Activated CD4-positive, alpha-beta memory T cell treated with anti-CD3 and anti-CD28 coated beads for 36 hours (primary cell): ENCODE data around the gene BRD3. TPM values are rescaled to one million over a fixed set of nuclear protein-coding genes. Genes with fewer than 3 reads are reported as not detected.

Experiments
- CTCF ChIA-PET: fragments of 350-600 bp; sonication (Branson Sonifier 250); formaldehyde crosslinking; loops from one replicate; lab custom pipeline; 2021; ENCODE audit warnings: antibody characterized with exemption, inconsistent platforms; lab: Charles Lee
- POLR2A ChIA-PET: fragments of 350-600 bp; sonication (Branson Sonifier 250); formaldehyde crosslinking; loops from one replicate; lab custom pipeline; 2021; ENCODE audit warnings: antibody characterized with exemption; lab: Charles Lee
- DNase-seq: peaks from one replicate; pipeline ENCODE4 v3.0.0-alpha.2; 2020
- H3K27ac Mint-ChIP-seq: one replicate; pipeline ENCODE4 v1.8.0; 2021; ENCODE audit warnings: mixed read lengths
- H3K27me3 Mint-ChIP-seq: one replicate; pipeline ENCODE4 v1.8.0; 2021; ENCODE audit warnings: mixed read lengths
- H3K36me3 Mint-ChIP-seq: one replicate; pipeline ENCODE4 v1.8.0; 2021; ENCODE audit warnings: mixed read lengths
- H3K4me1 Mint-ChIP-seq: one replicate; pipeline ENCODE4 v1.8.0; 2021; ENCODE audit warnings: low read depth, mixed read lengths
- H3K4me3 Mint-ChIP-seq: one replicate; pipeline ENCODE4 v1.8.0; 2021; ENCODE audit warnings: mild to moderate bottlenecking, mixed read lengths
- H3K9me3 Mint-ChIP-seq: one replicate; pipeline ENCODE4 v1.8.0; 2021; ENCODE audit warnings: mixed read lengths
- intact Hi-C: fragments of 100-400 bp; cut with micrococcal nuclease; formaldehyde crosslinking; loops from one replicate; pipeline ENCODE4 v1.15.1; 2023
- total RNA-seq, 2 experiments: library from RNA; stranded (reverse); gene quantifications; one replicate each; pipeline ENCODE4 v1.2.3, GENCODE V29; 2021

BRD3 gene
- total RNA-seq, 2 experiments from 2014 or later = 29.2 to 30.0 TPM

DNA sequence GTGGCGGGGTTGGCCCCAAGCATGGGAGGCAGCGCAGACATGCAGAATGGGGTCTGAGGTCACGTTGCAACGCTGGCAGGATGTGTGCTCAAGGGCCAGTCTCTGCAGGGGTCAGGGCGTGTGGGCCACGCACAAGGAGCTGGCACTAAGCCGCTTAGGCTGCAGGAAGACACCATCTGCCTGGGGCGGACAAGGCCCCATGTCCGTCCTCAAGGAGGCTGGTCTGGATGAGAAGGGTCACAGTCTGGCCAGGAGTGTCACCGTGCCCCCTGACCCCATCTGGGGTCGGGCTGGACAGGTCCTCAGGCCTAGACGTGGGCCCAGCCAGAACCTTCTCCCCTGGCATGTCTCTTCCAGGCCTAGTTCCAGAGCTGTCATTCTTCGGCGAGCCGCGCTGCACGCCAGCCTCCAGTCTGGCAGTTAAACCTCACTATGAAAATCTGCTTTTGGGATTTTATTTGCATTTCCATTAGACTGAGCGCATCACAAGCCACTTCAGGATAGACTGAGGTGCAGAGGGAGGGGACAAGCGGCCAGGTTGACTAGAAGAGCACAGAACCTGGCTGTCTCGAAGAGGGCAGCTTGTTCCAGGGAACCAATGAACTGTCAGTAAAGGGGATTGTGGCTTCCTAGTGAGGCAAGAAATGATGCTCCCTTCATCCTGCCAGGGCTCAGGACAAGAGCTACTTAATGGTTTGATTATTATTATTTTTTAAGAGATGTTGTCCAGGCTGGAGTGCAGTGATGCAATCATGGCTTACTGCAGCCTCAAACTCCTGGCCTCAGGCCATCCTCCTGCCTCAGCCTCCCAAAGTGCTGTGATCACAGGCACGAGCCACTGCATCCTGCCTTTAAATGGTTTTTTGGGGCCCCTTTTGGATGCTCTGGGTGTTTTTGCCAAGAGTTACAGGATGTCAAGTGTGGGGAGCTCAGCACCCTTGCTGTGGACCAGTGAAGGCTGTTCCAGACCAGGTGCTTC lies 38.3 kb downstream of the BRD3 start:
- intact Hi-C loops = no loop called here
- POLR2A ChIA-PET = no interaction called here
- Mint-ChIP-seq H3K36me3 (peaks cover 17% of the 10 kb centered on the region), H3K4me1 (peaks cover 9% of the 10 kb centered on the region), H3K4me3 (no peak overlapping the region), H3K9me3 (no peaks in the 10 kb centered on the region), H3K27ac (no peak overlapping the region), H3K27me3 (no peaks in the 10 kb centered on the region)
- CTCF ChIA-PET = interaction anchor here (1.3 kb wide), 1 partner anchor 36 kb away, joined by 3 read pairs; no protein-coding TSS in a partner anchor
- DNase-seq = no peak

DNA sequence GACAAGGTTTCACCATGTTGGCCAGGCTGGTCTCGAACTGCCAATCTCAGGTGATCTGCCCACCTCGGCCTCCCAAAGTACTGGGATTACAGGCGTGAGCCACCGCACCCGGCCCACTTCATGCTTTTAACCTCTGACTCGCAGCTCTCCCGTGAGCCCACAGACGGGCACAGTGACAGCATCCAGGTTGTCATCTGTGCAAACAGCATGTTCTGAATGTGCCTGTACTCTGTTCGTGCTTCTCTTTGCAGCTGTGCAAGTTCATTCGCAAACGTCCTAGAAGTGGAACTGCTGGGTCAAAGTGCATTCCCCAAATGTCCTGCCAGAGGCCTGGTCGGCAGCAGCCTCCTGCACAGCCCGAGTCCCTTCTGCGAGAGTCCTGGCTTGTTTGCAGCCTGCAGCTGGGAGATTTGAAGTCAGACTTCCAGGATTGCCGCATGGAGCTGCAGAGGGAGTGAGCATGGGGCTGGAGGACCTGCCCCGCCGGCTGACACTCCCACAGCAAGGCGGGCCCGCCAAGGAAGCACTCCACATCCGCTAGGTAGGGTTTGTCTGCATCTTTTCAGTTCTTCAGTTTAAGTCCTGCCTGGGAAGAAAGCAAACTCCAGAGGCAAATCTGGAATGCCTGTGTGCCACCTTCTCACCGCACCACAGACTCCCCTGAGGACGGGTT lies 39.1 kb downstream of the BRD3 start:
- no peaks in the 10 kb centered on the region for H3K27me3 Mint-ChIP-seq
- intact Hi-C loops = no loop called here
- peaks cover 12% of the 10 kb centered on the region for H3K4me1 Mint-ChIP-seq
- DNase-seq = no peak
- peaks cover 17% of the 10 kb centered on the region for H3K36me3 Mint-ChIP-seq
- H3K4me3 Mint-ChIP-seq = no peak overlapping the region
- CTCF ChIA-PET = no interaction called here
- POLR2A ChIA-PET = no interaction called here
- no peak overlapping the region for H3K27ac Mint-ChIP-seq
- H3K9me3 Mint-ChIP-seq = no peaks in the 10 kb centered on the region

DNA sequence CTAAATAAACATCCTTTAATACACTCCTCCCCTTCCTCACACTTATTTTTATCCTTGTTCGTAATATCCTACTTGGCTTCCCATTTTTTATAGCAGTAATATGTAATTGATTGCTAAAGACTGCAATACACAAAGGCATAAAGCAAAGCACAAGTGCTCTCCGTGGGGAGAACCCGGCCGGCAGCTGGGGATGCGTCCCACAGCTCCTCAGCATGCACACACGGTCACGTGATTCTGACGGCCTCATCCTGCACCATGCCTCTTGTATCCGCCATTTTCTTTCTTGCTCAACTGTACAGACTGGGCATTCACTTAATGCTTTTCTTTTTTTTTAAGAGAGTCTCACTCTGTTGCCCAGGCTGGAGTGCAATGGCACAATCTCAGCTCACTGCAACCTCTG lies 39.8 kb downstream of the BRD3 start:
- Mint-ChIP-seq H3K9me3 (no peaks in the 10 kb centered on the region), H3K4me1 (peaks cover 12% of the 10 kb centered on the region), H3K4me3 (no peak overlapping the region), H3K36me3 (peaks cover 14% of the 10 kb centered on the region), H3K27me3 (no peaks in the 10 kb centered on the region), H3K27ac (no peak overlapping the region)
- intact Hi-C loops = no loop called here
- ChIA-PET POLR2A (interaction anchor here (0.9 kb wide), 1 partner anchor 33 kb away, joined by 3 read pairs; no protein-coding TSS in a partner anchor), CTCF (no interaction called here)
- DNase-seq = no peak

DNA sequence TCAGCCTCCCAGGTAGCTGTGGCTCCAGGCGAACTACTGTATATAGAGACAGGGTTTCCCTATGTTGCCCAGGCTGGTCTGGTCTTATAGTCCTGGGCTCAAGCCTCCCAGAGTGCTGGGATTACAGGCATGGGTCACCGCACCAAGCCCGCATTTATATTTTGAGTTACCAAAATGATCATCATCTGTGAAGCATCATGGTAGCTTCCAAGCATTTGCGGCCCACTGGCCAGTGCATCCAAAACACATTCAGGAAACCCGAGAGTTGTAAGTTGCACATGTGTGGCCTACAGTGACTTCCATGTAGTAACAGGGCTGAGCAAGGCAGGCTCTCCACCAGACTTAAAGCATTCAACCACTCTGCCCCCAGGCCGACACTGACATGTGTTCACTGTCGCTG lies 40.3 kb downstream of the BRD3 start:
- Mint-ChIP-seq H3K27me3 (no peaks in the 10 kb centered on the region), H3K4me3 (no peak overlapping the region), H3K4me1 (peaks cover 12% of the 10 kb centered on the region), H3K36me3 (peaks cover 10% of the 10 kb centered on the region), H3K9me3 (no peaks in the 10 kb centered on the region), H3K27ac (no peak overlapping the region)
- ChIA-PET POLR2A (interaction anchor here (0.9 kb wide), 1 partner anchor 34 kb away, joined by 3 read pairs; no protein-coding TSS in a partner anchor), CTCF (no interaction called here)
- no peak for DNase-seq
- intact Hi-C loops = no loop called here

DNA sequence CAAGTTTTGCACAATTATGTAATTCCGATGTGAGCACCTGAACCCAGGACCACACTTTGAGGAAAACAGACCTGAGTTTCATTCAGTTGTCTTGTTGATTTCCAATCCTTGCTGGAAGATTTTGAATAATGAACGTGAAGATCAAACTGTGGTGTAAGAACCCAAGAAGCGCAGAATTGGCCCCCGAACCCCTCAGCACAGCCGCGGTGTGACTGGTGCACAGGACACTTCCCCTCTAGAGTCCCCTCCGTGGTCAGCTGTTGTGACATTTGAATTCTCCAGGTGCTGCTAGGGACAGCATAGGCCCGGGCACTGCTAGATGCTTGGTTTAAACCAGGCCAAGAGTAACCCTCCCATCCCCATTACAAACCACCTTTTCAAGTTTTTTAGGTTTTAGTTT lies 40.8 kb downstream of the BRD3 start:
- intact Hi-C loops = no loop called here
- no peak for DNase-seq
- Mint-ChIP-seq H3K9me3 (no peaks in the 10 kb centered on the region), H3K36me3 (peaks cover 10% of the 10 kb centered on the region), H3K27me3 (no peaks in the 10 kb centered on the region), H3K4me3 (peak overlapping the region; percentile 53), H3K27ac (no peak overlapping the region), H3K4me1 (peaks cover 12% of the 10 kb centered on the region)
- CTCF ChIA-PET = interaction anchor here (1.7 kb wide), 1 partner anchor 39 kb away, joined by 6 read pairs; no protein-coding TSS in a partner anchor
- POLR2A ChIA-PET = interaction anchor here (2.9 kb wide), 1 partner anchor 39 kb away, joined by 13 read pairs; no protein-coding TSS in a partner anchor

DNA sequence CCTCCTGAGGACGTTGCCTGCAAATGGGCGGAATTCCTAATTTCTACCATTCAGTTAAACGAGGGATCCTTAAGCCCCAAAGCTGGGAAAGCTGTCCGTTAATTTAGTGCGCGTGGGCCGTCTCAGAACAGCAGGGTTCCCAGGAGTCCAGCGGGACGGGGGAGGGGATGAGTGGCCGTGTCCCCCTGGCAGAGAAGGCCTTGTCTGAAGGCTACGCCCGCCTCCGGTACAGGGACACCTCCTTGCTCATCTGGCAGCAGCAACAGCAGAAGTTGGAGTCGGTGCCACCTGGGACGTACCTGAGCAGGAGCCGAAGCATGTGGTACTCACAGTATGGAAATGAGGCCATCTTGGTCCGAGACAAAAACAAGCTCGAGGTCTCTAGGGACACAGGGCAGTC lies 41.2 kb downstream of the BRD3 start:
- intact Hi-C loops = no loop called here
- peaks cover 12% of the 10 kb centered on the region for H3K4me1 Mint-ChIP-seq
- CTCF ChIA-PET = interaction anchor here (1.4 to 2.3 kb wide), 3 partner anchors 32 to 244 kb away, joined by 6 to 20 read pairs (median 7); no protein-coding TSS in a partner anchor
- H3K4me3 Mint-ChIP-seq = peak overlapping the region; percentile 76
- H3K27me3 Mint-ChIP-seq = no peaks in the 10 kb centered on the region
- POLR2A ChIA-PET = interaction anchor here (1.6 to 2.9 kb wide), 2 partner anchors 40 to 138 kb away, joined by 3 to 13 read pairs; no protein-coding TSS in a partner anchor
- no peak for DNase-seq
- no peak overlapping the region for H3K27ac Mint-ChIP-seq
- H3K9me3 Mint-ChIP-seq = no peaks in the 10 kb centered on the region
- peaks cover 10% of the 10 kb centered on the region for H3K36me3 Mint-ChIP-seq

DNA sequence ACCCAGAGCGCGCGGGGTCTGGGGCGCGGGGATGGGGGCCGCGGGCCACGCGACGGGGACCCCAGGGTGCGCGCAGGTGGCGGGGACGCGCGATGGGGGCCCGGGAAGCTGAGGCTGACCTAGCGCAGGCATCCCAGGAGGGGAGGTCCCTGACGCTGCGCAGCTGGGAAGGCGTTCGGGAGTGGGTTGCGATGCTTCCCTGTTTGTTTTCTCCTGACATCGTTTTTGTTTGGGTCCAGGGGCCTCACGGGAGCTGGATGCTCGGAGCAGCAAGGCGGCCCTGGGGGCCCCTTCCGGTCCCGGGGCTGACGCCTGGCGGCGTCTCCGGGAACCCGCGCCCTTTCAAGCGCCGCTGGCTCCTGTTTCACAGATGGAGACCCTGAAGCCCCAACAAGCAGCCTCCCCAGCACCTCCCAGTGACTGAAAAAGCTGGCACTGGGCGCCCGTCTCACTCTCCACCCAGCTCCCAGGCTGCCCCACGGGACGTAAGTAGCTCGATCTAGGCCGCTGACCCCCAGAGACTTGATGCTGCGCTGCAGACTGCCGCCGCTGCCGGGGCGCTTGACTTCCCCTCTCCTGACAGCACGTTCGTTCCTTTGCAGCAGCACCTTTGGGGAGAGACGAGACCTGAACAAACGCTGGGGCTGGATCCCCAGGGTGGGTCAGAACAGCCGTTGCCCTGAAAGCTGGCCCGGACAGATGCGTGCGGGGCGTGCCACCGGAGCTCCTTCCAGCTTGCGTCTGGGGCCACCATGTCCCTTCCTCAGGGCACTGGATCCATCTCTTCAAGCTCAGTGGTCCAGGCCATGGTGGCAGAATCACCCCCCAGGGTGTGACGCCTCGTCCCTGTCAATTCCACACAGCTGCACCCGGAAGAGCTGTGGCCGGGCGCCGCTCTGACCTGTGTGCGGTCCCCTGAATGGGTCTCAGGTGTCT lies 42.0 kb downstream of the BRD3 start:
- Mint-ChIP-seq H3K27me3 (no peaks in the 10 kb centered on the region), H3K9me3 (no peaks in the 10 kb centered on the region), H3K36me3 (peaks cover 6% of the 10 kb centered on the region), H3K4me3 (peak overlapping the region; percentile 76), H3K27ac (peak overlapping the region; percentile 33), H3K4me1 (peaks cover 12% of the 10 kb centered on the region)
- ChIA-PET POLR2A (interaction anchor here (0.6 to 2.9 kb wide), 4 partner anchors 40 to 139 kb away, joined by 3 to 13 read pairs (median 4); no protein-coding TSS in a partner anchor), CTCF (interaction anchor here (0.5 to 2.3 kb wide), 7 partner anchors 26 to 773 kb away, joined by 3 to 20 read pairs (median 4); no protein-coding TSS in a partner anchor)
- intact Hi-C loops = loop anchor here (1.0 to 2.0 kb wide), 3 partner anchors 42 to 139 kb away; partner anchors contain the start of genes BRD3, RNU6ATAC and WDR5
- DNase-seq = peak; percentile 65

DNA sequence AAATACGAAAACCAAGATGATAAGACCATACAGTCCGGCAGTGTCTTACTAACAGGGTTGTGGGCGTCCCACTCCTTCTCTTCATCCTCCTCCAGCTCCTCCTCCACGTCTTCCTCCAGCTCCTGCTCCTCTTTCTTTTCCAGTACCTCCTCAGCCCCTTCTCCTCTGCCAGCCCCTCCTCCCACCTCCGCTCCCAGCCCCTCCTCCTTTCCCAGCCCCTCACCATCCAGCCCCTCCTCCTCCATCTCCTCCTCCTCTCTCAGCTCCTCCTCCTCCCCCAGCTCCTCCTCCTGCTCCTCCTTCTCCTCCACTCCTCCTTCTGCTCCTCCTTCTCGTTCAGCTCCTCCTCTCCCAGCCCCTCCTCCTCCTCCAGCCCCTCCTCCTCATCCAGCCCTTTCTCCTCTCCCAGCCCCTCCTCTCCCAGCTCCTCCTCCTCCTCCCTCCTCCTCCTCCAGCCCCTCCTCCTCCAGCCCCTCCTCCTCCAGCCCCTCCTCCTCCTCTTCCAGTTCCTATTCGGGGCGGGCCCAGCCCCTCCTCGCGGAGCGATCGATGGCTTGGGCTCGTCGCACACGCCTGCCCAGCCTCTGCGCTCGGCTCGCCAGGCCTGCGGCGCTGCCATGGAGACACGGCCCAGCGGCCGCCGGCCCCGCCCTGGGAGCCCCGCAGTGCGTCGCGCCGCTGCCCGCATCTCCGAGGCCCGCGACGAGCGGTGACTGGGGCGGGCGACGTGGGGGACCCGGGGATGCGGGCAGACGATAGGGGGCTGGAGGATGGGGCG lies 42.8 kb downstream of the BRD3 start, which contains the start of gene BRD3OS:
Gene BRD3OS (plus strand): TSS at position 654 of the 778 bp plus-strand sequence. CDS start 1,267 bp downstream, outside the sequence.
- H3K27me3 Mint-ChIP-seq = no peaks in the 10 kb centered on the region
- CTCF ChIA-PET = interaction anchor here (0.9 to 2.3 kb wide), 5 partner anchors 31 to 243 kb away, joined by 3 to 20 read pairs (median 6); no protein-coding TSS in a partner anchor
- intact Hi-C loops = loop anchor here (1.0 to 2.0 kb wide), 3 partner anchors 43 to 140 kb away; partner anchors contain the start of genes BRD3, RNU6ATAC and WDR5

DNA sequence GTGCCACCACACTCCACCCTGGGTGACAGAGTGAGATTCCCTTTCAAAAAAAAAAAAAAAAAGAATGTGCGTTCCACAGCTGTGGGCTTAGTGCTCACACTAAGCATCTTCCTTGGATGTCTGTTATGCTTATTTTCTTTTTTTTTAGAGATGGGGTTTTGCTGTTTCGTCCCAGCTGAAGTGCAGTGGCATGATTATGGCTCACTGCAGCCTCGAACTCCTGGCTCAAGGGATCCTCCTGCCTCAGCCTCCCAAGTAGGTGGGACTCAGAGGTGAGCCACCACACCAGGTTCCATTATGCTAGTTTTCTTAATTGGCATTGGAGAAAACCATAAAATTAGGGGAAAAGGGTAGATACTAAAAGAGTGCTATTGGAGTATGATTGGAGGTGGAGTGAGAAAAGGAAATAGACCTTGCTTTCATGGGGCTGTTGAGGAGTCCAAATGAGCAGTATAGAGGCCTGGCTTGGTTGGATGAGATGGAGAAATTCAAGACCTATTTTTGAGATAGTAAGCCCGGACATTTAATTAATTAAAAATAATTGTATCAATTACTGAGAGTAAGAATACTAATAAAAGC lies 43.5 kb downstream of the BRD3 start:
- peak overlapping the region; percentile 16 for H3K4me3 Mint-ChIP-seq
- intact Hi-C loops = loop anchor here (2.0 kb wide), 1 partner anchor 140 kb away; the partner anchor contains the start of gene RNU6ATAC
- H3K27ac Mint-ChIP-seq = no peak overlapping the region

More for the DNA sequence above, 42.8 kb downstream of the BRD3 start, which contains the start of gene BRD3OS:
- POLR2A ChIA-PET = interaction anchor here (1.4 to 2.9 kb wide), 3 partner anchors 41 to 140 kb away, joined by 3 to 13 read pairs (median 5); no protein-coding TSS in a partner anchor
- H3K27ac Mint-ChIP-seq = peak within 1 kb of the TSS; percentile 33
- peaks cover 12% of the 10 kb centered on the region for H3K4me1 Mint-ChIP-seq
- peak within 1 kb of the TSS; percentile 76 for H3K4me3 Mint-ChIP-seq
- no peaks in the 10 kb centered on the region for H3K9me3 Mint-ChIP-seq
- peaks cover 3% of the 10 kb centered on the region for H3K36me3 Mint-ChIP-seq
- peak; percentile 94 for DNase-seq

DNA sequence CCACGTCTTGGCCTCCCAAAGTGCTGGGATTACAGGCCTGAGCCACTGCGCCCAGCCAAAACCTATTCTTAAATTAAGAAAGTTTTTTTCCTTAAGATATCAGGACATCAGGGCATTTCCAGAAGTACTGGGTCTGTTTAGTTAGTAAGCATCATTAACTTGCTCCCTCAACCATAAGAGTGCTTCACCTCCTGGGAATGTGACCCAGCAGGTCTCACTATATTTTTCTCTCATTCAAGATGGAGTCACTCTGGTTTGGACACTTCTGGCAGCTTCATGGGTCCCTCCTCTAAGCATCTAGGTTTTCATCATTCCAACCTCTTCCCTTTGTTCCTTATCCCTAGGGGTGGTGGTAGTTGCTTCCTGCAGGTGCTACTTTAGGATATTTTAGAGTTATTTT lies 52.9 kb downstream of the BRD3 start:
- CTCF ChIA-PET = no interaction called here
- Mint-ChIP-seq H3K36me3 (no peaks in the 10 kb centered on the region), H3K27me3 (no peaks in the 10 kb centered on the region), H3K27ac (no peak overlapping the region), H3K9me3 (peaks cover 7% of the 10 kb centered on the region), H3K4me1 (no peaks in the 10 kb centered on the region), H3K4me3 (no peak overlapping the region)
- intact Hi-C loops = no loop called here
- POLR2A ChIA-PET = no interaction called here
- no peak for DNase-seq

More for the DNA sequence above, 43.5 kb downstream of the BRD3 start:
- no peaks in the 10 kb centered on the region for H3K9me3 Mint-ChIP-seq
- POLR2A ChIA-PET = interaction anchor here (2.9 kb wide), 1 partner anchor 42 kb away, joined by 13 read pairs; no protein-coding TSS in a partner anchor
- H3K4me1 Mint-ChIP-seq = peaks cover 12% of the 10 kb centered on the region
- H3K36me3 Mint-ChIP-seq = peaks cover 3% of the 10 kb centered on the region
- H3K27me3 Mint-ChIP-seq = no peaks in the 10 kb centered on the region
- CTCF ChIA-PET = interaction anchor here (2.3 to 4.4 kb wide), 2 partner anchors 29 to 30 kb away, joined by 17 to 20 read pairs; no protein-coding TSS in a partner anchor
- no peak for DNase-seq
